ENCODE data around the gene AHSG. TPM values are rescaled to one million over a fixed set of nuclear protein-coding genes. Genes with fewer than 3 reads are reported as not detected.

The AHSG gene
- total and polyA plus RNA-seq, 4 donors: 0.03 to 0.92 (median 0.20) TPM; not detected in 1

DNA sequence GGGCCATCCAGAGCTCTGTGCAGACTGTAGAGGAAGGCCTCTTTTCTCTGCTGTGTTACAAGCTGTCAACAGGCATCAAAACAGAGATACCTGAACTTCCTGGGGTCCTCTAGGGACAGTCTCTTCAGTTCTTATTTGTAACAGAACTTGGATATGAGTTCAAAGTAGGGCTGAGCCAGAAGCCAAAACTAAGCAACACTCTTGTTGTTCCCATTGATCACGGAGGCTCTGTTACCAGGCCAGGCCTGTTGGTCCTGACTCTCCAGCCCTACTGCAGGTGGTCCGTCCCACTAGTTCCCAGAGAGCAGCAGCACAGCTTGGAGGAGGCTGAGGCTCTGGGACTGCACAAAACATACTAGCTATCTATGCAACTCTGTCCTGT, 13.1 kb upstream of the AHSG start:
- no peaks in the 10 kb centered on the region for H3K9me3 ChIP-seq (ENCODE audit: control insufficient read depth in 4 of 4, insufficient read depth in 3 of 4, low read length in 3 of 4)
- H3K27me3 ChIP-seq (ENCODE audit: control insufficient read depth in 3 of 3, insufficient read depth in 3 of 3, low read length in 2 of 3): no peaks in the 10 kb centered on the region
- no peak overlapping the region for H3K27ac ChIP-seq (ENCODE audit: low read depth in 1 of 2, low read length in 1 of 2)
- no peak for DNase-seq
- TF ChIP-seq, protein P1, sequence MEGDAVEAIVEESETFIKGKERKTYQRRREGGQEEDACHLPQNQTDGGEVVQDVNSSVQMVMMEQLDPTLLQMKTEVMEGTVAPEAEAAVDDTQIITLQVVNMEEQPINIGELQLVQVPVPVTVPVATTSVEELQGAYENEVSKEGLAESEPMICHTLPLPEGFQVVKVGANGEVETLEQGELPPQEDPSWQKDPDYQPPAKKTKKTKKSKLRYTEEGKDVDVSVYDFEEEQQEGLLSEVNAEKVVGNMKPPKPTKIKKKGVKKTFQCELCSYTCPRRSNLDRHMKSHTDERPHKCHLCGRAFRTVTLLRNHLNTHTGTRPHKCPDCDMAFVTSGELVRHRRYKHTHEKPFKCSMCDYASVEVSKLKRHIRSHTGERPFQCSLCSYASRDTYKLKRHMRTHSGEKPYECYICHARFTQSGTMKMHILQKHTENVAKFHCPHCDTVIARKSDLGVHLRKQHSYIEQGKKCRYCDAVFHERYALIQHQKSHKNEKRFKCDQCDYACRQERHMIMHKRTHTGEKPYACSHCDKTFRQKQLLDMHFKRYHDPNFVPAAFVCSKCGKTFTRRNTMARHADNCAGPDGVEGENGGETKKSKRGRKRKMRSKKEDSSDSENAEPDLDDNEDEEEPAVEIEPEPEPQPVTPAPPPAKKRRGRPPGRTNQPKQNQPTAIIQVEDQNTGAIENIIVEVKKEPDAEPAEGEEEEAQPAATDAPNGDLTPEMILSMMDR (IDR thresholded peaks at IDR 0.05; ENCODE audit: control extremely low read depth, extremely low read depth): no peak
- no peak for ATAC-seq (ENCODE audit: insufficient read depth, low FRiP score)
- no peaks in the 10 kb centered on the region for H3K36me3 ChIP-seq (ENCODE audit: control insufficient read depth in 4 of 4, insufficient read depth in 4 of 4, low read length in 4 of 4)
- H3K9ac ChIP-seq (ENCODE audit: insufficient read depth in 1 of 2, low read length in 2 of 2): no peak overlapping the region
- H3K4me1 ChIP-seq (ENCODE audit: control insufficient read depth in 5 of 5, insufficient read depth in 5 of 5, low read length in 5 of 5): peaks cover 0 to 2% (median 0%) of the 10 kb centered on the region in 5 donors
- H3K4me3 ChIP-seq: no peak overlapping the region
- 93 to 94% methylated on average over 2 of the region's 2 CpGs for WGBS, 2 donors

- TF ChIP-seq, protein P1 (IDR thresholded peaks at IDR 0.05; ENCODE audit: control extremely low read depth, extremely low read depth): no peak
- ATAC-seq (ENCODE audit: insufficient read depth, low FRiP score) (no peak), DNase-seq (no peak)
- Histone ChIP-seq H3K4me1 (ENCODE audit: control insufficient read depth in 5 of 5, insufficient read depth in 5 of 5, low read length in 5 of 5) (peaks cover 0 to 2% (median 0%) of the 10 kb centered on the region in 5 donors), H3K36me3 (ENCODE audit: control insufficient read depth in 4 of 4, insufficient read depth in 4 of 4, low read length in 4 of 4) (no peaks in the 10 kb centered on the region), H3K27me3 (ENCODE audit: control insufficient read depth in 3 of 3, insufficient read depth in 3 of 3, low read length in 2 of 3) (no peaks in the 10 kb centered on the region), H3K9me3 (ENCODE audit: control insufficient read depth in 4 of 4, insufficient read depth in 3 of 4, low read length in 3 of 4) (no peaks in the 10 kb centered on the region), H3K4me3 (no peak overlapping the region), H3K9ac (ENCODE audit: insufficient read depth in 1 of 2, low read length in 2 of 2) (no peak overlapping the region), H3K27ac (ENCODE audit: low read depth in 1 of 2, low read length in 1 of 2) (no peak overlapping the region)
- WGBS, 2 donors: 65 to 67% methylated on average over 3 of the region's 3 CpGs
Observed at GRCh38 chr3:186600896-186601295, 12.0 kb upstream of the AHSG start.

GRCh38 chr3:186603159-186603558, 9.7 kb upstream of the AHSG start:
- ATAC-seq (ENCODE audit: insufficient read depth, low FRiP score) (no peak), DNase-seq (no peak)
- no peak overlapping the region for H3K9ac ChIP-seq (ENCODE audit: insufficient read depth in 1 of 2, low read length in 2 of 2)
- 79% methylated on average over 7 of the region's 7 CpGs for WGBS, 2 donors
- no peak overlapping the region for H3K4me3 ChIP-seq
- no peaks in the 10 kb centered on the region for H3K9me3 ChIP-seq (ENCODE audit: control insufficient read depth in 4 of 4, insufficient read depth in 3 of 4, low read length in 3 of 4)
- H3K4me1 ChIP-seq (ENCODE audit: control insufficient read depth in 5 of 5, insufficient read depth in 5 of 5, low read length in 5 of 5): peaks cover 0 to 2% (median 0%) of the 10 kb centered on the region in 5 donors
- H3K36me3 ChIP-seq (ENCODE audit: control insufficient read depth in 4 of 4, insufficient read depth in 4 of 4, low read length in 4 of 4): no peaks in the 10 kb centered on the region
- no peak overlapping the region for H3K27ac ChIP-seq (ENCODE audit: low read depth in 1 of 2, low read length in 1 of 2)
- H3K27me3 ChIP-seq (ENCODE audit: control insufficient read depth in 3 of 3, insufficient read depth in 3 of 3, low read length in 2 of 3): no peaks in the 10 kb centered on the region
- TF ChIP-seq, protein P1 (IDR thresholded peaks at IDR 0.05; ENCODE audit: control extremely low read depth, extremely low read depth): no peak

DNA sequence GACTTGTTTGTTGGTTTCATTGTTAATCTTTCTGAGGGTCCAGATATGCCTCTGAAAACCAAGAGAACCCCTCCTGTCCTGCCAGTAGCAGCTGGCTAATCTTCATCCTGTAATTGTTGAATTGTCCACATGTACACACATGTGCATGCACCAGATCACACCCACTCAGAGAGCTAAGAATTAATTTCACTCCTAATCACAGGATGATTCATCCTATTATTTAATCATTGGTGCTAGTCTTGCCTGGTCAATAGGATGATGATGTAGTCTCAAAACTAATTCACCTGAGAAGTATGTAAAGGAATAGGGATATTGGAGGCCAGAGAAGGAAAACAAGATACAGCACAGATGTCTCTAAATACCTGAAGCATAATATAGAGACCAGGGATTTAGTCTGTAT, 7.8 kb upstream of the AHSG start:
- no peak for ATAC-seq (ENCODE audit: insufficient read depth, low FRiP score)
- H3K36me3 ChIP-seq (ENCODE audit: control insufficient read depth in 4 of 4, insufficient read depth in 4 of 4, low read length in 4 of 4): no peaks in the 10 kb centered on the region
- no peak overlapping the region for H3K27ac ChIP-seq (ENCODE audit: low read depth in 1 of 2, low read length in 1 of 2)
- H3K9me3 ChIP-seq (ENCODE audit: control insufficient read depth in 4 of 4, insufficient read depth in 3 of 4, low read length in 3 of 4): no peaks in the 10 kb centered on the region
- H3K4me3 ChIP-seq: no peak overlapping the region
- no peak for DNase-seq
- no peaks in the 10 kb centered on the region for H3K27me3 ChIP-seq (ENCODE audit: control insufficient read depth in 3 of 3, insufficient read depth in 3 of 3, low read length in 2 of 3)
- H3K4me1 ChIP-seq (ENCODE audit: control insufficient read depth in 5 of 5, insufficient read depth in 5 of 5, low read length in 5 of 5): no peaks in the 10 kb centered on the region
- no peak overlapping the region for H3K9ac ChIP-seq (ENCODE audit: insufficient read depth in 1 of 2, low read length in 2 of 2)
- TF ChIP-seq, protein P1 (IDR thresholded peaks at IDR 0.05; ENCODE audit: control extremely low read depth, extremely low read depth): no peak
